Breast epithelium (tissue), 4 donors: ENCODE data around the gene PTGES. TPM values are rescaled to one million over a fixed set of nuclear protein-coding genes. Genes with fewer than 3 reads are reported as not detected.
A peak's percentile ranks its signal among the peaks of the same experiment; 100 is the strongest.

Source experiments
- DNase-seq, 2 donors: peaks; one replicate each; pipeline ENCODE4 v3.0.0-alpha.2; 2019; ENCODE audit warnings: low spot score in 2 of 2
- H3K27ac ChIP-seq, 2 donors: fragments of 200-600 bp; sonication (generic) in 1 of 2; one replicate each; pipeline ENCODE4 v1.5.1; 2016 to 2019; ENCODE audit warnings: mild to moderate bottlenecking in 1 of 2
- H3K27me3 ChIP-seq, 2 donors: fragments of 200-600 bp; sonication (generic) in 1 of 2; one replicate each; pipeline versions ENCODE4 v1.5.1 to v1.6.0; 2017 to 2019; ENCODE audit warnings: control low read depth in 1 of 2, mild to moderate bottlenecking in 1 of 2
- H3K36me3 ChIP-seq: fragments of 200-600 bp; one replicate; pipeline ENCODE4 v1.5.1; 2019
- H3K4me1 ChIP-seq, 2 donors: fragments of 200-600 bp; sonication (generic); one replicate each; pipeline ENCODE4 v1.5.1; 2016 to 2019; ENCODE audit warnings: control low read depth in 1 of 2
- H3K4me3 ChIP-seq, 3 donors: fragments of 200-600 bp; sonication (generic); 1 replicate in 2 of 3; 2 replicates in 1 of 3; pipeline ENCODE4 v1.5.1; 2016 to 2019; ENCODE audit warnings: mild to moderate bottlenecking in 3 of 3, moderate library complexity in 2 of 3
- H3K9me3 ChIP-seq, 2 donors: fragments of 200-600 bp; sonication (generic) in 1 of 2; one replicate each; pipeline ENCODE4 v1.5.1; 2016 to 2019; ENCODE audit warnings: control low read depth in 1 of 2
- CTCF ChIP-seq, 3 donors: fragments of 450-650 bp; IDR thresholded peaks; one replicate each; pipeline ENCODE4 v1.5.1; 2016 to 2017; ENCODE audit warnings: antibody characterized with exemption in 3 of 3, mild to moderate bottlenecking in 3 of 3, moderate library complexity in 3 of 3
- POLR2A ChIP-seq: fragments of 450-650 bp; IDR thresholded peaks from one replicate; pipeline ENCODE4 v1.6.1; 2016; ENCODE audit warnings: antibody characterized with exemption, mild to moderate bottlenecking, moderate library complexity
- POLR2AphosphoS5 ChIP-seq, 3 donors: sonication (generic); formaldehyde crosslinking; IDR thresholded peaks; one replicate each; pipeline ENCODE4 v1.6.1; 2017; ENCODE audit warnings: antibody characterized with exemption in 3 of 3
- intact Hi-C: fragments of 100-400 bp; cut with DNase I; formaldehyde crosslinking; loops from one replicate; pipeline ENCODE4 v1.15.1; 2023; ENCODE audit warnings: low total_unique reads
- total RNA-seq, 3 donors: library from RNA; depleted of rRNA; stranded (reverse); fragments of >200 nt; gene quantifications; one replicate each; pipeline ENCODE4 v1.1.0, GENCODE V29; 2016

PTGES gene
- total RNA-seq, 3 donors from 2014 or later: 21.8 to 36.7 (median 25.3) TPM

- no peak for TF ChIP-seq POLR2AphosphoS5 (IDR thresholded peaks at IDR 0.05)
- TF ChIP-seq POLR2A: no peak
- no peak for TF ChIP-seq CTCF (IDR thresholded peaks at IDR 0.05)
- DNase-seq: no peak
- no peaks in the 10 kb centered on the region for H3K36me3 ChIP-seq
- H3K4me1 ChIP-seq: no peaks in the 10 kb centered on the region
- H3K27ac ChIP-seq: no peak overlapping the region
- H3K27me3 ChIP-seq: no peaks in the 10 kb centered on the region
- H3K4me3 ChIP-seq: no peak overlapping the region
- intact Hi-C loops: no loop called here
- no peaks in the 10 kb centered on the region for H3K9me3 ChIP-seq
Observed at GRCh38 chr9:129718647-129719046, 34.2 kb downstream of the PTGES start.

- no peaks in the 10 kb centered on the region for H3K36me3 ChIP-seq
- H3K4me3 ChIP-seq: no peak overlapping the region
- intact Hi-C loops: no loop called here
- DNase-seq: no peak
- TF ChIP-seq POLR2A: no peak
- TF ChIP-seq POLR2AphosphoS5 (IDR thresholded peaks at IDR 0.05): no peak
- TF ChIP-seq CTCF (IDR thresholded peaks at IDR 0.05): no peak
- no peaks in the 10 kb centered on the region for H3K27me3 ChIP-seq
- H3K27ac ChIP-seq: peak overlapping the region in 1 of 2 donors; percentile 69
- H3K9me3 ChIP-seq: no peaks in the 10 kb centered on the region
- peaks cover 0 to 4% of the 10 kb centered on the region in 2 donors for H3K4me1 ChIP-seq
Observed at GRCh38 chr9:129717991-129718390, 34.9 kb downstream of the PTGES start.

- no peak for DNase-seq
- Histone ChIP-seq H3K27ac (peak overlapping the region in 1 of 2 donors; percentile 95), H3K27me3 (no peaks in the 10 kb centered on the region), H3K4me1 (peaks cover 0 to 12% of the 10 kb centered on the region in 2 donors), H3K4me3 (no peak overlapping the region), H3K36me3 (no peaks in the 10 kb centered on the region), H3K9me3 (no peaks in the 10 kb centered on the region)
- TF ChIP-seq POLR2AphosphoS5 (IDR thresholded peaks at IDR 0.05): no peak
- TF ChIP-seq POLR2A: no peak
- TF ChIP-seq CTCF (IDR thresholded peaks at IDR 0.05): no peak
- intact Hi-C loops: no loop called here
Observed at GRCh38 chr9:129716091-129716490, 36.8 kb downstream of the PTGES start.

- peaks cover 0 to 12% of the 10 kb centered on the region in 2 donors for H3K4me1 ChIP-seq
- DNase-seq: no peak
- intact Hi-C loops: no loop called here
- H3K27ac ChIP-seq: peak overlapping the region; percentile 57 to 95
- no peaks in the 10 kb centered on the region for H3K27me3 ChIP-seq
- no peaks in the 10 kb centered on the region for H3K36me3 ChIP-seq
- TF ChIP-seq CTCF (IDR thresholded peaks at IDR 0.05) (no peak), POLR2A (no peak)
- peak overlapping the region; percentile 11 to 57 (median 42) for H3K4me3 ChIP-seq
- H3K9me3 ChIP-seq: no peaks in the 10 kb centered on the region
Observed at GRCh38 chr9:129714511-129715061, 38.3 kb downstream of the PTGES start.

- no peak for DNase-seq
- no peaks in the 10 kb centered on the region for H3K27me3 ChIP-seq
- TF ChIP-seq POLR2AphosphoS5 (IDR thresholded peaks at IDR 0.05): no peak
- no peak for TF ChIP-seq CTCF (IDR thresholded peaks at IDR 0.05)
- no peak for TF ChIP-seq POLR2A
- peak overlapping the region; percentile 83 to 95 for H3K27ac ChIP-seq
- H3K9me3 ChIP-seq: no peaks in the 10 kb centered on the region
- peak overlapping the region in 1 of 3 donors; percentile 51 for H3K4me3 ChIP-seq
- no peaks in the 10 kb centered on the region for H3K36me3 ChIP-seq
- H3K4me1 ChIP-seq: peaks cover 0 to 12% of the 10 kb centered on the region in 2 donors
- intact Hi-C loops: no loop called here
Observed at GRCh38 chr9:129713402-129713679, 39.5 kb downstream of the PTGES start.
